Chondrocyte (in vitro differentiated cells): ENCODE results near the gene BICC1. TPM values are rescaled to one million over a fixed set of nuclear protein-coding genes. Genes with fewer than 3 reads are reported as not detected.
A peak's percentile ranks its signal among the peaks of the same experiment; 100 is the strongest.

Source experiments
- DNase-seq: peaks from one replicate; pipeline ENCODE4 v3.0.0; 2021; ENCODE audit warnings: mixed read lengths, low spot score
- H3K27ac Mint-ChIP-seq: one replicate; pipeline ENCODE4 v1.8.0; 2021; ENCODE audit warnings: mild to moderate bottlenecking, moderate library complexity, mixed read lengths; ENCODE audit not compliant: unreplicated experiment
- H3K27me3 Mint-ChIP-seq: 2 replicates; pipeline ENCODE4 v1.8.0; 2021; ENCODE audit warnings: low read depth, mixed read lengths
- H3K36me3 Mint-ChIP-seq: 2 replicates; pipeline ENCODE4 v1.8.0; 2021; ENCODE audit warnings: low read depth, mixed read lengths
- H3K4me1 Mint-ChIP-seq: 2 replicates; pipeline ENCODE4 v1.8.0; 2021; ENCODE audit warnings: low read depth, mild to moderate bottlenecking, mixed read lengths
- H3K4me3 Mint-ChIP-seq: one replicate; pipeline ENCODE4 v1.8.0; 2021; ENCODE audit warnings: mild to moderate bottlenecking, moderate library complexity, mixed read lengths; ENCODE audit not compliant: unreplicated experiment
- H3K9me3 Mint-ChIP-seq: 2 replicates; pipeline ENCODE4 v1.8.0; 2021; ENCODE audit warnings: low read depth, mixed read lengths
- total RNA-seq: library from RNA; stranded (reverse); gene quantifications from 3 replicates; pipeline ENCODE4 v1.2.1, GENCODE V29; 2021
- TF ChIP-seq, protein P1 (sequence below): fragments of 200-600 bp; sonication (generic); IDR thresholded peaks from 2 replicates; pipeline ENCODE4 v1.5.0; 2021; ENCODE audit warnings: antibody characterized with exemption, mild to moderate bottlenecking, moderate library complexity

BICC1 gene
- total RNA-seq, 1 donor from 2014 or later, result 32.4 TPM

GRCh38 chr10:58515291-58515941, 2.7 kb downstream of the BICC1 start:
- H3K27ac Mint-ChIP-seq, result no peak overlapping the region
- TF ChIP-seq, protein P1, sequence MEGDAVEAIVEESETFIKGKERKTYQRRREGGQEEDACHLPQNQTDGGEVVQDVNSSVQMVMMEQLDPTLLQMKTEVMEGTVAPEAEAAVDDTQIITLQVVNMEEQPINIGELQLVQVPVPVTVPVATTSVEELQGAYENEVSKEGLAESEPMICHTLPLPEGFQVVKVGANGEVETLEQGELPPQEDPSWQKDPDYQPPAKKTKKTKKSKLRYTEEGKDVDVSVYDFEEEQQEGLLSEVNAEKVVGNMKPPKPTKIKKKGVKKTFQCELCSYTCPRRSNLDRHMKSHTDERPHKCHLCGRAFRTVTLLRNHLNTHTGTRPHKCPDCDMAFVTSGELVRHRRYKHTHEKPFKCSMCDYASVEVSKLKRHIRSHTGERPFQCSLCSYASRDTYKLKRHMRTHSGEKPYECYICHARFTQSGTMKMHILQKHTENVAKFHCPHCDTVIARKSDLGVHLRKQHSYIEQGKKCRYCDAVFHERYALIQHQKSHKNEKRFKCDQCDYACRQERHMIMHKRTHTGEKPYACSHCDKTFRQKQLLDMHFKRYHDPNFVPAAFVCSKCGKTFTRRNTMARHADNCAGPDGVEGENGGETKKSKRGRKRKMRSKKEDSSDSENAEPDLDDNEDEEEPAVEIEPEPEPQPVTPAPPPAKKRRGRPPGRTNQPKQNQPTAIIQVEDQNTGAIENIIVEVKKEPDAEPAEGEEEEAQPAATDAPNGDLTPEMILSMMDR, result no peak
- no peaks in the 10 kb centered on the region for H3K9me3 Mint-ChIP-seq
- H3K27me3 Mint-ChIP-seq, result no peaks in the 10 kb centered on the region
- peaks cover 66% of the 10 kb centered on the region for H3K4me1 Mint-ChIP-seq
- no peak for DNase-seq
- H3K36me3 Mint-ChIP-seq, result no peaks in the 10 kb centered on the region
- H3K4me3 Mint-ChIP-seq, result peak overlapping the region; percentile 95

GRCh38 chr10:58516119-58516518, 3.4 kb downstream of the BICC1 start:
- Mint-ChIP-seq H3K4me1 (peaks cover 71% of the 10 kb centered on the region), H3K27ac (peak overlapping the region; percentile 17), H3K27me3 (no peaks in the 10 kb centered on the region), H3K4me3 (peak overlapping the region; percentile 45), H3K9me3 (no peaks in the 10 kb centered on the region), H3K36me3 (no peaks in the 10 kb centered on the region)
- TF ChIP-seq, protein P1, result no peak
- no peak for DNase-seq

DNA sequence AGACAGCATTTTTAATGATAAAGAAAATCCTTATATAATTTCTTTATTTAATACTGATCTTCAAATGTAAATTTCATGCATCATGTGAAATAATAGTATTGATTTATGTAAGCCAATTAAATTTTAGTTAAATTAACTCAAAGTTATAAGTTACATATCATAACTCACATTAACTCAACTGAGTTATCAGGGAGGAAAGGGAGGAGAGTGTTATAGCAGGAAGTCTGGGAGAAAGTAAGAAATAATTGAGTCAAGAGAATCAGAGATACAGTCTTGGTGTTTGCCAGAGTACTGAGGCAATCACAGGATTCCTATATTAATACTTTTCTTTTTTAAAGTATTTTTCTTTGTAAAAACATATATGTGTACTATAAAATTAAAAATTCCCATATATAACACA, 4.0 kb downstream of the BICC1 start:
- H3K36me3 Mint-ChIP-seq, result no peaks in the 10 kb centered on the region
- H3K27ac Mint-ChIP-seq, result no peak overlapping the region
- no peaks in the 10 kb centered on the region for H3K9me3 Mint-ChIP-seq
- DNase-seq, result no peak
- H3K4me1 Mint-ChIP-seq, result peaks cover 69% of the 10 kb centered on the region
- H3K4me3 Mint-ChIP-seq, result no peak overlapping the region
- TF ChIP-seq, protein P1, result no peak
- H3K27me3 Mint-ChIP-seq, result no peaks in the 10 kb centered on the region

DNA sequence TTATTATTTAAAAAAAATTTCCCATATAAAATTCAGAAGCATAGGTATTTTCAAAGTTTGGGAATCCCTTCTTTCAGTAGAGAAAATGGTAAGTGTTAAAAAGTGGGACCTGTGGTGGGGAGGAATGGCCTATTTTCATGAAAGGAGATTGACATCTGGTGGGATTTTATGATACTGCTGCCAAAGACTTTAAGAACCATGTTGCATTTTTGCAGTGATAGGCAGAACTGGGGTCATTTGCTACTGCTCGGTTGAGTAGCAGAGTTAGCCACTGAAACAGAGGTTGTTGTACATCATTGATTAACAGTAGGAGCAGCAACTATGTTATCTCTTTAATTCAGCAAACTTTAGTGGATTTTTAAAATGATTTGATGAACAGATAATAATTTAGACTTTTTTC, 4.4 kb downstream of the BICC1 start:
- H3K27me3 Mint-ChIP-seq, result no peaks in the 10 kb centered on the region
- H3K9me3 Mint-ChIP-seq, result no peaks in the 10 kb centered on the region
- no peak overlapping the region for H3K27ac Mint-ChIP-seq
- H3K4me1 Mint-ChIP-seq, result peaks cover 65% of the 10 kb centered on the region
- DNase-seq, result no peak
- no peak overlapping the region for H3K4me3 Mint-ChIP-seq
- H3K36me3 Mint-ChIP-seq, result no peaks in the 10 kb centered on the region
- TF ChIP-seq, protein P1, result peak; percentile 61

GRCh38 chr10:58517491-58518355, 5.1 kb downstream of the BICC1 start:
- Mint-ChIP-seq H3K27ac (no peak overlapping the region), H3K36me3 (peaks cover 4% of the 10 kb centered on the region), H3K4me3 (no peak overlapping the region), H3K4me1 (peaks cover 60% of the 10 kb centered on the region), H3K9me3 (no peaks in the 10 kb centered on the region), H3K27me3 (no peaks in the 10 kb centered on the region)
- TF ChIP-seq, protein P1, result no peak
- DNase-seq, result no peak
